HepG2 (cell line): ENCODE data around the gene PANK3. TPM values are rescaled to one million over a fixed set of nuclear protein-coding genes. Genes with fewer than 3 reads are reported as not detected.
A peak's percentile ranks its signal among the peaks of the same experiment; 100 is the strongest.

Experiments used
- EHMT2 ChIP-seq: fragments of 200-600 bp; sonication (generic); IDR thresholded peaks from 2 replicates; pipeline ENCODE4 v1.7.0; 2017; ENCODE audit warnings: antibody characterized with exemption, low read depth, low read length, borderline replicate concordance
- HOXA3 ChIP-seq: sonication (generic); formaldehyde crosslinking; IDR thresholded peaks from 2 replicates; pipeline ENCODE4 v1.5.0; 2020; ENCODE audit warnings: missing genetic modification reagents
- KMT2B ChIP-seq: IDR thresholded peaks from 2 replicates; pipeline ENCODE4 v1.6.1; 2016; ENCODE audit warnings: missing genetic modification reagents, missing compliant biosample characterization
- MIER2 ChIP-seq: IDR thresholded peaks from 2 replicates; pipeline ENCODE4 v1.6.1; 2016; ENCODE audit warnings: missing biosample characterization, missing genetic modification reagents
- NKX3-1 ChIP-seq: sonication (generic); formaldehyde crosslinking; IDR thresholded peaks from 2 replicates; pipeline ENCODE4 v1.5.0; 2020; ENCODE audit warnings: missing genetic modification reagents
- NR2F1 ChIP-seq, 2 experiments: fragments of 450-650 bp in 1 of 2; formaldehyde crosslinking in 1 of 2; IDR thresholded peaks; 2 replicates each; pipeline versions ENCODE4 v1.5.0 to v1.6.1; 2016 to 2020; ENCODE audit warnings: mild to moderate bottlenecking in 1 of 2, missing compliant biosample characterization in 1 of 2, missing genetic modification reagents in 1 of 2, moderate library complexity in 1 of 2
- PHF5A ChIP-seq: IDR thresholded peaks from one replicate; pipeline ENCODE4 v1.6.1; 2018; ENCODE audit warnings: low read depth, missing genetic modification reagents; ENCODE audit not compliant: unreplicated experiment
- SMAD3 ChIP-seq: sonication (generic); formaldehyde crosslinking; IDR thresholded peaks from 2 replicates; pipeline ENCODE4 v1.4.0; 2020; ENCODE audit warnings: missing genetic modification reagents
- TCF7L2 ChIP-seq: IDR thresholded peaks from 2 replicates; pipeline ENCODE4 v1.6.1; 2011; ENCODE audit warnings: mild to moderate bottlenecking, low read depth, low read length, moderate library complexity
- TMF1 ChIP-seq: sonication (generic); formaldehyde crosslinking; IDR thresholded peaks from 2 replicates; pipeline ENCODE4 v1.8.1; 2022; ENCODE audit warnings: low read depth, missing genetic modification reagents
- YEATS2 ChIP-seq: sonication (generic); formaldehyde crosslinking; IDR thresholded peaks from 2 replicates; pipeline ENCODE4 v1.4.0; 2020; ENCODE audit warnings: missing genetic modification reagents, borderline replicate concordance
- ZEB1 ChIP-seq: IDR thresholded peaks from 2 replicates; pipeline ENCODE4 v1.6.1; 2012; ENCODE audit warnings: mild to moderate bottlenecking, low read depth, inconsistent platforms; ENCODE audit not compliant: insufficient replicate concordance
- ZNF160 ChIP-seq: sonication (generic); formaldehyde crosslinking; IDR thresholded peaks from 2 replicates; pipeline ENCODE4 v1.8.0; 2022; ENCODE audit warnings: mild to moderate bottlenecking, inconsistent platforms, missing genetic modification reagents
- ZNF331 ChIP-seq: sonication (generic); formaldehyde crosslinking; IDR thresholded peaks from 2 replicates; pipeline ENCODE4 v1.4.0; 2020; ENCODE audit warnings: missing genetic modification reagents
- ZNF382 ChIP-seq: sonication (generic); formaldehyde crosslinking; IDR thresholded peaks from 2 replicates; pipeline ENCODE4 v1.5.0; 2020; ENCODE audit warnings: missing genetic modification reagents, mild to moderate bottlenecking, borderline replicate concordance
- ZNF609 ChIP-seq: sonication (generic); formaldehyde crosslinking; IDR thresholded peaks from 2 replicates; pipeline ENCODE4 v1.4.0; 2020; ENCODE audit warnings: mild to moderate bottlenecking, missing genetic modification reagents, borderline replicate concordance
- ZNF720 ChIP-seq: sonication (generic); formaldehyde crosslinking; IDR thresholded peaks from 2 replicates; pipeline ENCODE4 v1.4.0; 2020; ENCODE audit warnings: missing genetic modification reagents
- ZSCAN9 ChIP-seq: IDR thresholded peaks from 2 replicates; pipeline ENCODE4 v1.6.1; 2016; ENCODE audit warnings: borderline replicate concordance
- polyA plus RNA-seq, 8 experiments: library from polyadenylated mRNA; depleted of rRNA in 3 of 8; stranded (reverse) in 7 of 8; unstranded in 1 of 8; fragments of >200 nt; fragmentation: Illumina TruSeq in 4 of 8; extraction: Trizol in 4 of 8; gene quantifications; 2 replicates each; pipeline versions ENCODE4 v1.2.1 to v1.2.3, GENCODE V29; 2011 to 2016; ENCODE audit warnings: low read depth in 4 of 8, missing spikeins in 1 of 8, mixed read lengths in 1 of 8; ENCODE audit not compliant: insufficient read depth in 1 of 8
- total RNA-seq, 5 experiments: library from RNA; depleted of rRNA; stranded (reverse); fragments of >200 nt; fragmentation: Illumina TruSeq; extraction: Trizol; gene quantifications; 2 replicates each; pipeline ENCODE4 v1.2.3, GENCODE V29; 2016; ENCODE audit warnings: low read depth in 1 of 5
- TF ChIP-seq, protein P1 (sequence below), 2 experiments: fragments of 450-650 bp in 1 of 2; sonication (generic) in 1 of 2; formaldehyde crosslinking; IDR thresholded peaks; 2 replicates each; pipeline versions ENCODE4 v1.5.0 to v1.8.0; 2020 to 2022; ENCODE audit warnings: mild to moderate bottlenecking in 1 of 2, missing genetic modification reagents in 1 of 2
- TF ChIP-seq, protein P2 (sequence below): sonication (generic); formaldehyde crosslinking; IDR thresholded peaks from 2 replicates; pipeline ENCODE4 v1.8.0; 2022; ENCODE audit warnings: mild to moderate bottlenecking, missing genetic modification reagents
- TF ChIP-seq, protein P3 (sequence below): sonication (generic); formaldehyde crosslinking; IDR thresholded peaks from 2 replicates; pipeline ENCODE4 v1.8.1; 2023; ENCODE audit warnings: mild to moderate bottlenecking, missing genetic modification reagents, borderline replicate concordance

PANK3 gene
- total and polyA plus RNA-seq, 2 of the 13 experiments (the other 11 are each of a cell fraction or from before 2014, with no cell fraction given), result 26.9 to 69.5 TPM

DNA sequence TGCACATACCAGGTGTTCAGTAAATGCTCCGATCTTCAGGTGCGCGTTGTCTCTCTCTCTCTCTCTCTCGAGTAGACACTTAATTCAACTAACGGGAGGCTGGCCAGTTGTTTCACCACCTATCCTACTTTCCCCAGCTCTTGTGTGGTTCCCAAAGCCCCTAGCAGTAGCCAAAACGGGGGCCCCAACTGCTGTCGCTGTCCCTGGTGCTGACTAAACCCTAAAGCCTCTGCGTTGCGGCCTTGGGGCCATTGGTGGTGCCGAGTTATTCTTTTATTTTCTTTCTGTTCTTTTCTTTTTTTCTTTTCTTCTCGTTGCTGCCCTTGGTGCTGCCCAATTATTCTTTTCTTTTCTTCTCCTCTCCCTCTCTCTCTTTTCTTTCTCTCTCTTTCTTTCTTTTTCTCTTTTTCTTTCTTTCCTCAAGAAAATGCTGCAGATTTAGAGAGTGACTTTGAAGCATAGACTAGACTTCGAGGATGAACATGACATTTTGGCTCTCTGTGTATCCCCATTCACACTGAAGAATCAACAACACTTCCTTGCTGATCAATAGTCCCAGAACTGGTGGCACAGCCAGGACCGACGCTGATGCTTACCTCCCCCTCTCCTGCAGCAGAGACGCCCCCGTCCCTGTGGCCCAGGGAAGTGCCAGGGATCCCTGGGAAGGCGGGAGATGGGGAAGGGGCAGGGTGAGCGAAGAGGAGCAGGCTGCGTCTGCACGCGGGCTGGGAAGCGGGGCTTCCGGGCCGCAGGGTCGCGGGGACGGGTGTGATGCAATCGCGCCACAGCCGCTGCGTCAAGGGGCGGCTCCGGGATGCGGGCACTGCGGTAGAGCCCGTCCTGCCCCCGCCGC is 50.4 kb downstream of the PANK3 start, which contains the start of gene FBLL1 (continued):
- TF ChIP-seq, protein P1, sequence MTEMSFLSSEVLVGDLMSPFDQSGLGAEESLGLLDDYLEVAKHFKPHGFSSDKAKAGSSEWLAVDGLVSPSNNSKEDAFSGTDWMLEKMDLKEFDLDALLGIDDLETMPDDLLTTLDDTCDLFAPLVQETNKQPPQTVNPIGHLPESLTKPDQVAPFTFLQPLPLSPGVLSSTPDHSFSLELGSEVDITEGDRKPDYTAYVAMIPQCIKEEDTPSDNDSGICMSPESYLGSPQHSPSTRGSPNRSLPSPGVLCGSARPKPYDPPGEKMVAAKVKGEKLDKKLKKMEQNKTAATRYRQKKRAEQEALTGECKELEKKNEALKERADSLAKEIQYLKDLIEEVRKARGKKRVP (CRISPR knock-in tag; IDR thresholded peaks at IDR 0.05), result peak in 1 of 2 experiments; percentile 69; a peak in 2 of 4 replicates
- TF ChIP-seq ZEB1 (no peak), ZNF382 (CRISPR knock-in tag) (no peak), NR2F1 (CRISPR knock-in tag; IDR thresholded peaks at IDR 0.05) (no peak), ZSCAN9 (CRISPR knock-in tag) (peak; percentile 90), TMF1 (CRISPR knock-in tag) (0 out of 2 replicates have a peak, but pooled peaks have one; percentile 61), HOXA3 (CRISPR knock-in tag) (no peak), TCF7L2 (no peak), ZNF160 (CRISPR knock-in tag) (no peak), YEATS2 (CRISPR knock-in tag) (peak; percentile 44; the same call in 1 of the 2 replicates), NKX3-1 (CRISPR knock-in tag) (peak; percentile 62; the same call in 1 of the 2 replicates), PHF5A (CRISPR knock-in tag) (no peak), MIER2 (CRISPR knock-in tag) (peak; percentile 97), KMT2B (no peak; the same call in 1 of the 2 replicates), SMAD3 (CRISPR knock-in tag) (peak; percentile 71; the same call in 1 of the 2 replicates), ZNF720 (CRISPR knock-in tag) (no peak), ZNF331 (CRISPR knock-in tag) (peak; percentile 77; the same call in 1 of the 2 replicates), EHMT2 (peak; percentile 94), ZNF609 (CRISPR knock-in tag) (no peak)
- TF ChIP-seq, protein P2, sequence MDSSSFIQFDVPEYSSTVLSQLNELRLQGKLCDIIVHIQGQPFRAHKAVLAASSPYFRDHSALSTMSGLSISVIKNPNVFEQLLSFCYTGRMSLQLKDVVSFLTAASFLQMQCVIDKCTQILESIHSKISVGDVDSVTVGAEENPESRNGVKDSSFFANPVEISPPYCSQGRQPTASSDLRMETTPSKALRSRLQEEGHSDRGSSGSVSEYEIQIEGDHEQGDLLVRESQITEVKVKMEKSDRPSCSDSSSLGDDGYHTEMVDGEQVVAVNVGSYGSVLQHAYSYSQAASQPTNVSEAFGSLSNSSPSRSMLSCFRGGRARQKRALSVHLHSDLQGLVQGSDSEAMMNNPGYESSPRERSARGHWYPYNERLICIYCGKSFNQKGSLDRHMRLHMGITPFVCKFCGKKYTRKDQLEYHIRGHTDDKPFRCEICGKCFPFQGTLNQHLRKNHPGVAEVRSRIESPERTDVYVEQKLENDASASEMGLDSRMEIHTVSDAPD (CRISPR knock-in tag), result 0 out of 2 replicates have a peak, but pooled peaks have one; percentile 36
- TF ChIP-seq, protein P3, sequence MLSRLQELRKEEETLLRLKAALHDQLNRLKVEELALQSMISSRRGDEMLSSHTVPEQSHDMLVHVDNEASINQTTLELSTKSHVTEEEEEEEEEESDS (CRISPR knock-in tag), result no peak
